HG03064 (cell line): Measurements from ENCODE around the gene POLR2E.
A peak's percentile ranks its signal among the peaks of the same experiment; 100 is the strongest.

ENCODE experiments used
- ATAC-seq: cut with Tn5 transposase; IDR thresholded peaks from one replicate; pipeline ENCODE4 v1.9.1; 2021; ENCODE audit warnings: low read depth; ENCODE audit not compliant: unreplicated experiment

POLR2E gene

DNA sequence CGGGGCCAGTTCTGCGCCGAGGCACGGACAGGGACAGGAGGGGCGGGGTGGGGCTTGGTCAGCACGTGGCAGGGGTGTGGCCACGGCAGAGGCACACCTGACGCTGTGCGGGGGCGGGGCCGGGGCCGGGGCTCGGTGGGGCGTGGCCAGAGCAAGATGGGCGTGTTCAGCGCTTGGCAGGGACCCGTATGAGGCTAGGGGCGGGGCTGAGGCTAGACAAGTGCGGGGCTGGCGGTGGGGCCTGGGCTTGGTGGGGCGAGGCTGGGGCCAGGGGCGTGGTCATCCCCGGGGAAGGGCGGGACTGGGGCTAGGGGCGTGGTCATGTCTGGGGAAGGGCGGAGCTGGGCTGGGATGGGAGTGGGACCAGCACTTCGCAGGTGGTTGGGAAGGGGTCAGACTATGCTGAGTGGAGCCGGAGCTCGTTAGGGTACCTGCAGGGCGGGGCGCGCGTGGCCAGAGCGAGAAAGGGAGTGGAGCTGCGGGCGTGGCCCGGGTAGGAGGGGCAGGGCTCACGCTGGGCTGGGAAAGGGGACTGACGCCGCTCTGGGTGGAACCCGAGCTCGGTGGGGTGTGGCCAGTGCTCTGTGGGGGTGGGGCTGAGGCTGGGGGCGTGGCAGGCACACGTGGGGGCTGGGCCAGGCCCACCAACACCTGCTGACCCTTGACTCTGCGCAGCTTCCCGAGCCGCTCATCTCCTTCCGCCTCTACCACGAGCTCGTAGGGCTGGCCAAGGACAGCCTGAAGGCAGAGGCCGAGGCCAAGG is 12.8 kb downstream of the POLR2E start:
- ATAC-seq, result no peak

GRCh38 chr19:1081301-1082164 is 13.6 kb downstream of the POLR2E start:
- ATAC-seq, result no peak

GRCh38 chr19:1080360-1081161 is 14.6 kb downstream of the POLR2E start:
- ATAC-seq, result no peak

DNA sequence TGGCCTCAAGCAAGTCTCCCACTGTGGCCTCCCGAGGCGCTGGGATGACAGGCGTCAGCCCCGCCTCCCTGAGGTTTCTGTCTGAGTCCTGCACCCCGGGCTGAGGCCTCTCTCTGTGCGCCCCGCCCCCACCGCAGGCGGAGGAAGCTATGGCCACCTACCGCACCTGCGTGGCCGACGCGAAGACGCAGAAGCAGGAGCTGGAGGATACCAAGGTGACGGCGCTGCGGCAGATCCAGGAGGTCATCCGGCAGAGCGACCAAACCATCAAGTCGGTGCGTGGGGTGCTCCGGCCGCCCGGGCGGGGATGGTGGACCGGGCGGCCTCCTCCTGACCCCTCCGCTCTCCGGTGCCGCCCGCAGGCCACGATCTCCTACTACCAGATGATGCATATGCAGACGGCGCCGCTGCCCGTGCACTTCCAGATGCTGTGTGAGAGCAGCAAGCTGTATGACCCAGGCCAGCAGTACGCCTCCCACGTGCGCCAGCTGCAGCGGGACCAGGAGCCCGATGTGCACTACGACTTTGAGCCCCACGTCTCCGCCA is 15.5 kb downstream of the POLR2E start:
- no peak for ATAC-seq

DNA sequence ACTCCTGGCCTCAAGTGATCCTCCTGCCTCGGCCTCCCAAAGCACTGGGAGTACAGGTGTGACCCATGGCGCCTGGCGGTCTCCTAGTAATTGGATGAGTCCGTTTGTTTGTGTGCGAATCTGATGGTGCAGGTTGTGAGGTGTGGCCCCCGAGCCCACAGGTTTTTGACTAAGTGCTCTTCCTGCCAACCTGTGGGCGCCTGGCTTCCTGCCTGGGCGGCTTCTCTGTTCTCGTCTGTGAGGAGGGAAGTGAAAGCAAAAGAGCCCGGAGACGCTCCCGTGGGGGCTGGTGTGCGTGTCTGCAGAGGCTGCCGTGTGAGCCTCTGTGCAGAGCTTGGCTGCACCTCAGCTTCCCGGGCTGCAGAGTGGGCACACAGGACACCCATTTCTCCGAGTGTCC is 18.2 kb downstream of the POLR2E start:
- ATAC-seq, result peak; percentile 53

DNA sequence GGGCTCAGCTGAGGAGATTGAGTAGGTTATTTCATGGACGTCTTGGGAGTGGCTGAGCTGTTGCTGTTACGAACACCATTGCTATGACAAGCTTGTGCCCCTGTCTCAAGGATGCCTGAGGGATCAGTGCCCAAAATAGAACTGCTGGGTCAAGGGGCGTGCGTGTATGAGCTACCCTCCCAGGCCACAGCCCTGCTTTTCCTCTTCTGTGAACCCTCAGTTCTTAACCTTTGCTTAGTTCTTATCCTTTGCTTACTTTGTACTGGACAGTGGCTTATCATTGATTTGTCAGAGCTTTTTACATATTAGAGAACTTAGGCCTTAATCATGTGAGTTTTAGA is 19.2 kb downstream of the POLR2E start:
- no peak for ATAC-seq

DNA sequence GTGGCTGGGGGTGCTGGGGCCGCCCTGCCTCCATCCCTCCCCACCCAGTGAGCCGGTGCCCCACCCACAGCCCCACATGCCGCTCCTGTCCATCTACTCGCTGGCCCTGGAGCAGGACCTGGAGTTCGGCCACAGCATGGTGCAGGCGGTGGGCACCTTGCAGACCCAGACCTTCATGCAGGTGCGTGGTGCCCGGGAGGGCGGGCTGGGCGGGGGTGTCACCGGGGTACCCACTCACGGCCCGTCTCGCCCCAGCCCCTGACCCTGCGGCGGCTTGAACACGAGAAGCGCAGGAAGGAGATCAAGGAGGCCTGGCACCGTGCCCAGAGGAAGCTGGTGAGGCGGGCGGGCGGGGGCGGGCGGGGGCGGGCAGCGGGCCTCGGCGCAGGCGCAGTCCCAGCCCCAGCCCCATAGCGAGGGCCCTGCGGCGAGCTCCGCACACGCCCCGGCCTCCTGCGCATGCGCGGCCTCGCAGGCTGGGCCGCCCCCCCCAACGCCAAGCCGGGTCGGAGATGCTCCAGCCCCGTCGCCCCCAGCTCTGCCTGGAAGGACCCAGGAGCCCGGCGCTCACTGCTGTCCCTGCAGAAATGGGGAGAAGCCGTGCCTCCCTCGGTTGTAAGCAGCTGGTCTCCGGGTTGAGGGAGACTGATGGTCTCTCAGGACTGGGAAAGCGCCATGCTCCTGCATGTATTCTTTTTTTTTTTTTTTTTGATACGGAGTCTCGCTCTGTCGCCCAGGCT is 20.5 kb downstream of the POLR2E start:
- no peak for ATAC-seq

GRCh38 chr19:1073956-1074517 is 21.1 kb downstream of the POLR2E start:
- ATAC-seq, result no peak

DNA sequence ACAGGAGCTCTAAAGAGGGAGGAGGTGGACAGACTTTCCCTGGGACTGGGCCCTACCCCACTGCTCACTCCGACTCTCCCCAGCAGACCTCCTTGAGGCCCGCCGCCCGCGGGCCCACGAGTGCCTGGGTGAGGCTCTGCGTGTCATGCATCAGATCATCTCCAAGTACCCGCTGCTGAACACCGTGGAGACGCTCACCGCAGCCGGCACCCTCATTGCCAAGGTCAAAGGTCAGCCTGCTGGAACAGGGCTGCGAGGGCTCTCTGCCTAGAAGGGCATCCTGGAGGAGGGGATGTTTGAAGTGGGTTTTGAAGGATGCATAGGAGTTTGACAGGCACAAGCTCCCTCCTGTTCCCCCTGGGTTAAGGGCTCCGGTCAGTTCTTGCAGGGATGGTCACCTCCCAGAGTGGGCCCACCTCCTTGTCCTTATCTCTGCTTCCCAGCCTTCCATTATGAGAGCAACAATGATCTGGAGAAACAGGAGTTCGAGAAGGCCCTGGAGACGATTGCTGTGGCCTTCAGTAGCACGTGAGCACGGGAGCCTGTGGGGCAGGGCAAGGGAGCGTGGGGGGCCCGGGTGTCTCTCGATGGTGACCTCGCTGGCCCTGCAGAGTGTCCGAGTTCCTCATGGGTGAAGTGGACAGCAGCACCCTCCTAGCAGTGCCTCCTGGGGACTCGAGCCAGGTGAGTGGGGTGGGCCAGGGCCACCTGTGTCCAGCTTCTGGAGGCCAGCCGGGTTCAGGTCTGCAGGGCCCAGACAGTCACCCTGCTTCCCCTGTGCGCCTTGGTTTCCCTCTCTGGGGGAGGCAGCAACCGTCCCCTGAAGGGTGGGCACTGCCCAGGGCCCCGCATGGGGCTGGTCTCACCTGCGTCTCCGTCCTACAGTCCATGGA is 21.9 kb downstream of the POLR2E start:
- no peak for ATAC-seq

- no peak for ATAC-seq
Measured at GRCh38 chr19:1072371-1073015, 22.7 kb downstream of the POLR2E start.

DNA sequence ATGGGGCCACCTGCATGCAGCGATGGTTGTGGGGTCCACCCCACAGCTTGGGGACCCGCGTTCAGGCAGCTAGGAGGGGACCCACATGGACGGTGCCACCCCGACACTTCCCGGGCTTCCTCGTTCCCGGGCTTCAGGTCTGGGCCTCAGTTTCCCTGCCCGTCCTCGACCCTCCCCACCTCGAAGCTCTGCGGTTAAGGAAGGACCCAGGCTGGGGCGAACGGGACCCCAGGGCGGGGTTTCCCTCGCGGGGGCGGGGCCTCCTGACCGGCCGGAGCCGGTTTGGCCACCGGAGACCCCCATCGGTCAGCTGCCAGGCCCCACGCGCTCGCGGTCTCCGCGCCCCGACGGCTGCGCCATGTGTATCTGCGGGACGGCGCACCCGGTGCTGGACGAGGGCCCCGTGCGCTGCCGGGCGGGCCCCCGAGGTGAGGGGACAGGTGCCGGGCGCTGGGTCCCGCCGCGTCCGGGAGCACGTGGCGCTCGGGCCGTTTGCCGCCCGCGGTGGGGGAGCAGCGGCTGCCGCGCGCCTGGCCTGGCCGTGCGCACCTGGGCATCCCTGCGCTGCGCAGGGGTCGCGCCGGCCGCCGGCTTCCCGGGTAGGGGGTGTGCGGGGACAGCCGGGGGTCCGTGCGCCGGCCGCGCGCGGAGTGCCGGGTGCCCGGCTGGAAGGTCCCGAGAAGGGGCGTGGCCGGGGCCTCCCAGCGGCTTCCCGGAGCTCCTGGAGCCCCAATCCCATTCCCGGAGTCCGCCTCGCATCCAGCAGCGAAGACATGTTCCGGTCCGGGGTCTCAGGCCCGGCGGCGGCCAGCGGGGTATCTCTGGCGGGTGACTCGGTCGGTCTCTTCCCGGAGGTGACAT is 24.0 kb downstream of the POLR2E start:
- no peak for ATAC-seq

DNA sequence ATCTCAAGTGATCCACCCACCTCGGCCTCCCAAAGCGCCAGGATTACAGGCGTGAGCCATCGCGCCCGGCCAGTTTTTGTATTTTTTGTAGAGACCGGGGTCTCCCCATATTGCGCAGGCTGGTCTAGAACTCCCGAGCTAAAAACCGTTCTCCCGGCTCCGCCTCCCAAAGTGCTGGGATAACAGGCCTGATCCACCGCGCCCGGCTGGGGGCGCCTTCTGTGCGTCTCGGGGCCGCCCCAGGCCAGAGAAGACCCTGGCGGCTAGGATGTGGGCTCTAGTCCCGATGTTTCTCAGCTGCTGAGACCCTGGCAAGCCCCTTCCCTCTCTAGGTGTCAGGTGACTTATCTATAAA is 24.6 kb downstream of the POLR2E start:
- no peak for ATAC-seq

- ATAC-seq, result no peak
Measured at GRCh38 chr19:1069009-1069779, 26.0 kb downstream of the POLR2E start.

GRCh38 chr19:1068009-1069001 is 26.9 kb downstream of the POLR2E start:
- ATAC-seq, result no peak

- ATAC-seq, result no peak
Measured at GRCh38 chr19:1067341-1067957, 27.7 kb downstream of the POLR2E start.
